ENCODE measurements around the gene KIF4A. TPM values are rescaled to one million over a fixed set of nuclear protein-coding genes. Genes with fewer than 3 reads are reported as not detected.

The KIF4A gene
- total and polyA plus RNA-seq, 8 donors = 1.6 to 30.4 (median 13.2) TPM

- Histone ChIP-seq H3K4me3 (no peak overlapping the region), H3K27me3 (no peaks in the 10 kb centered on the region), H3K27ac (no peak overlapping the region), H3K4me1 (no peaks in the 10 kb centered on the region), H3K9me3 (no peaks in the 10 kb centered on the region), H3K36me3 (no peaks in the 10 kb centered on the region)
- intact Hi-C loops (cut with DNase I) = no loop called here
- TF ChIP-seq CTCF (IDR thresholded peaks at IDR 0.05) = no peak
- no peak for ATAC-seq
- DNase-seq = no peak
Measured at GRCh38 chrX:70426286-70427278, 136.7 kb downstream of the KIF4A start.

- Histone ChIP-seq H3K4me3 (no peak overlapping the region), H3K27ac (no peak overlapping the region), H3K27me3 (no peaks in the 10 kb centered on the region), H3K9me3 (no peaks in the 10 kb centered on the region), H3K4me1 (no peaks in the 10 kb centered on the region), H3K36me3 (no peaks in the 10 kb centered on the region)
- DNase-seq (no peak), ATAC-seq (no peak)
- TF ChIP-seq CTCF (IDR thresholded peaks at IDR 0.05) = no peak
- intact Hi-C loops (cut with DNase I) = no loop called here
Measured at GRCh38 chrX:70427365-70427764, 137.5 kb downstream of the KIF4A start.

DNA sequence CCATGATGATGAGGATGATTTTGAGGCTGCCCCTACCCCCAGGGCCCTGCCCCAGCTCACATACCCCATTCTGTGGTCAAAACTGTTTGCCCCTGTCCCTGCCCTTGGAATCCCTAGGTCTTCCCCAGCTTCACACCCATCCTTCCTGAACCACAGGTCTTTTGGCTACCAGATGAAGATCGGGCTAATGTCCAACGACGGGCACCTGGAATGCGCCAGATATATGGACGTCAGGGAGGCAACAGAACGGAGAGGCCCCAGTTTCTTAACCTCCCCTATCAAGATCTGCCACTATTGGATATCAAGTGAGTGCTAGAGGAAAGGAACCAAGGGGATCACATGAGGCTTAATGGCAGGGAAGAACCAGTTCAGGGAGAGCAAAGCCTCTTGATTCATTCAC lies 139.9 kb downstream of the KIF4A start:
- intact Hi-C loops (cut with DNase I) = no loop called here
- TF ChIP-seq CTCF (IDR thresholded peaks at IDR 0.05) = no peak

DNA sequence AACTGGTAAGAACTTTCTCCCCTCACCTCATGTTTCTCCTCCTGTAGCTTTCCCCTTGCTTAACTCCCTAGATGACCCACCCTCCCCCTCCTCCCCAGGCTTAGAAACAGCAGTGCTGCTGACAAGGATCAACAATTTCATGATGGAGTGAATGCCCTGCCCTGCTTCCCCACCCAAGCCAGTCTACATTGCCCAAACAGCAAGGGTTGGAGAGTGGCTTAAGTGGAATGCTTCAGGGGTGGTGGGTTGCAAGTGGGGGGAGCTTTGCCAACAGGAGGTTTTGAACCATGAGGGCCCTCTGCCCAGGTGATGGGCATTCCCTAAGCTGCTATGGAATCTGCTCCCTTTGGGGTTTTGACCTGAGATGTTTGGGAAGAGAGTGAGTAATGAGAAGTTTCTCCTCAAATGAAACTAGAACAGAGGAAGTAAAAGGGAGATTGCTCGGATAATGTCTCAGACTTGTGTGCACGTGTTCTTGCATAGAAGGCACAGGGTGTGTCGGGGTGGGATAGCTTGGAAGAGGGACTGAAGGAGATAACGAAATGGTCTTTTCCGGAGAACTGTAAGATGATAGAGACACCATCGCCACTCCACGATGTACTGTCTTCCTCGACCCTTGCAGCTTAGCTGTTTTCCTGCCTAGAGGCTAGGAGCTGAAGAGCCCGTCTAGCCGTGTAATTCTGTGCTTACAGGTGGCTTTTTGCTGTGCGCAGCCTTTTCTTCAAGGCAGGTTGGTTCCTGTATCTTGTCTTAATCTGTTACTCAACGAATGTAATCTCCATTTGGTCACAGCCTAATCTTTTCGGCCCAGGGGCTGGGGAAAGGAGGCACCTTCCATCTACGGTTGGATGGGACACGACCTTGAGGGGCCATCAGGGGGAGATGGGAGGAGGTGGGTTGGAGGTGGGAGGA lies 143.3 kb downstream of the KIF4A start:
- Histone ChIP-seq H3K9me3 (no peaks in the 10 kb centered on the region), H3K4me1 (no peaks in the 10 kb centered on the region), H3K27me3 (peaks cover 0 to 11% of the 10 kb centered on the region in 2 donors), H3K4me3 (peak overlapping the region; percentile 45 to 56), H3K36me3 (no peaks in the 10 kb centered on the region), H3K27ac (no peak overlapping the region)
- intact Hi-C loops (cut with DNase I) = no loop called here
- no peak for TF ChIP-seq CTCF (IDR thresholded peaks at IDR 0.05)
- ATAC-seq (no peak), DNase-seq (no peak)

More for the DNA sequence above, 139.9 kb downstream of the KIF4A start:
- ATAC-seq (no peak), DNase-seq (no peak)
- Histone ChIP-seq H3K27ac (no peak overlapping the region), H3K4me1 (no peaks in the 10 kb centered on the region), H3K4me3 (no peak overlapping the region), H3K9me3 (no peaks in the 10 kb centered on the region), H3K36me3 (no peaks in the 10 kb centered on the region), H3K27me3 (peaks cover 0 to 2% of the 10 kb centered on the region in 2 donors)

All from left lung (tissue), 10 donors.